SK-MEL-5 (cell line): ENCODE measurements around the gene SCNN1B. TPM values are rescaled to one million over a fixed set of nuclear protein-coding genes. Genes with fewer than 3 reads are reported as not detected.
A peak's percentile ranks its signal among the peaks of the same experiment; 100 is the strongest.

Source experiments
- DNase-seq: peaks from one replicate; pipeline ENCODE4 v3.0.0-alpha.2; 2016; ENCODE audit warnings: low read depth, low spot score
- in situ Hi-C: cut with HindIII; loops from 2 replicates; pipeline ENCODE4 v1.10.0; 2016; ENCODE audit warnings: low sequenced_read_pairs, high pct_unique_total_duplicates, low pct_unique_long_range_greater_than_20kb
- total RNA-seq: library from RNA; depleted of rRNA; stranded (reverse); fragments of >200 nt; shearing (Covaris generic); gene quantifications from 2 replicates; pipeline ENCODE4 v1.2.3, GENCODE V29; 2014; rRNA removed

Gene SCNN1B
- total RNA-seq, 1 experiment from 2014 or later, result not detected

DNA sequence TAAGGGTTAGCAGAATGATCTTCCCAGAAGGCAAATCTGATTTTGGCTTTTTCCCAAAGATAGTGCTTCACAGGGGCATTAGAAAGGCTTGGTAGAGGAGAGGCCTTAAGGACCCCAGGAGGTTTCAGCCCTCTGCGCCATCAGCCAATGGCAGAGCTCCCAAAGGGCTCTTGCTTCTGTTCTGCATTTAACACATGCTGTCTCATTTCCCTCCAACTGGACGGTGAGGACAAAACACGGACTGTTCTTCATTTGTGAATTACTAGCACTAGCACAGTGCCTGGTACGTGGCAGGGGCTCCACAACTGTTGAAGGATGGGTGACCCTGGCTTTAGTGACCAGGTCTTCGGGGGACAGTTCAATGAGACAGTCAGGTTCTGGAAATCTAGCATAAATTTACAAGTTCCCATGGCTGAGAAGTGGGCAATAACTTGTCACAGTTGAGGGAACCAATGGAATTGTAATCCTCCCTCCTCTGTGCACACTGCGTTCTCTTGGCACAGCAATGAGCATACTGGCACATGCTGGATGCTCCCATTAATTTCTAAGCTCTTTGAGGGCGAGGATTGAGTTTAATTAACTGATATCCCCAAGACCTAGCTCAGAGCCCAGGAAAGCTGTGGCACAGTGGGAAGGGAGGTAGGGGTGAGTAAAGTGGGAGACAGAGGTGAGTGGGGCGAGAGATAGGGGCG is 105.5 kb downstream of the SCNN1B start:
- no peak for DNase-seq
- in situ Hi-C loops, result no loop called here

DNA sequence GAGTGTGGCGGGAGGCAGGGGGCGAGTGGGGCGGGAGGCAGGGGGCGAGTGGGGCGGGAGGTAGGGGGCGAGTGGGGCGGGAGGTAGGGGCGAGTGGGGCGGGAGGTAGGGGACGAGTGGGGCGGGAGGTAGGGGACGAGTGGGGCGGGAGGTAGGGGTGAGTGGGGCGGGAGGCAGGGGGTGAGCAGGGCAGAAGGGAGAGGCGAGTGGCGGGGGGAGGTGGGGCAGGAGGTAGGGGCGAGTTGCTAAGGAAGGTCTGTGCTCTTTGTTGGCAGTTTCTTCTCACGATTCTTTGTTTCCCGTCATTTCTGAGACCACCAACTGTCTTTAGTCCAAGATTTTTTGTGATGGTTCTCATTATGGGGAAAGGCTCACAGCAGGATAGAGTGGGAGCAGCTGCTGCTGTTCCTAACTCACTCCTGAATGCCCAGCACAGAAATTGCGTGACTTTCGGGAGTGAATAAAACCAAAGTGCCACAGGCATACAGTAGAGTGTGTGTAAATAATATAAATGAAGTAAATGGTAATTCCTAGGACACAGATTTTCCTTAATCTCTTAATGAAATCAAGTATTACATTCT is 106.2 kb downstream of the SCNN1B start:
- no peak for DNase-seq
- in situ Hi-C loops, result no loop called here

DNA sequence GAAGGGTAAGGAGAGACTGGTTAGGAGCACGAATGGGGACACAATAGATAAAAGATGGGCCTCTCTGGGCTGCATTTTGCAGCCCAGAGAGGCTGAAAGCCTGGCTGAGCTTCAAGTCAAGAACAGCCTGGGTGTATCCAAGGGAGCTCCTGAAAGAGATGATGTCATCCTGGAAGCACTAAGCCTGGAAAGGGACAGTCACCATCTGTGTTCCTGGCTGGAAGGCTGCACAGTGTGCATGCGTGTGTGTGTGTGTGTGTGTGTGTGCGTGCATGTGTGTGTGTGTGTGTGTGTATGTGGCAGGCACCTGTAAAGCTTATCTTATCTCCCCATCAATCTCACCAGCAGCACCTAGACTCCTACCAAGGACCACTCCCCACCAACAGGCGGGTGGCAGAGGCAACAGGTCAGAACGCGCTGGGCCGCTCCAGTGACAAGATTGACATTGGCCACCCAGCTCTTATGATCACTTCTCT is 106.8 kb downstream of the SCNN1B start:
- in situ Hi-C loops, result no loop called here
- DNase-seq, result no peak

DNA sequence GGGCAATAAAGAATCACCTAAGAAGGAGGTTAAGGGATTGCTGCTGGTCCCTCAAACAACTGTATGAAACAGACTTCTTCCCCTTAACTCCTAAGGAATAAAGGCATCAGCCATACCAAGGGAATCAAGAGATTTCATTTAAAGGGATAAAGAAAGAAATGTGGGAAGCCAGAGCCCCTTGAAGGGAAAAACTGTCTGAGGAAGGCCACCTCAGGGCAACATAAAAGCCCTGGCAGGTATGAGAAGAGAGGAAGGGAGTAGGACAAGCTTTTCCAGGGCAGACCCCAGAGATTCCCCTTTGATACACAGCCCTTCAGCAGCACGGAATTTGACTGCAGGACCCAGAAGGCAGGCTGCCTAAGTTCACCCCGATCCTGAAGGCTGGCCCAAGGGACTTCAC is 107.4 kb downstream of the SCNN1B start:
- DNase-seq, result no peak
- in situ Hi-C loops, result no loop called here

DNA sequence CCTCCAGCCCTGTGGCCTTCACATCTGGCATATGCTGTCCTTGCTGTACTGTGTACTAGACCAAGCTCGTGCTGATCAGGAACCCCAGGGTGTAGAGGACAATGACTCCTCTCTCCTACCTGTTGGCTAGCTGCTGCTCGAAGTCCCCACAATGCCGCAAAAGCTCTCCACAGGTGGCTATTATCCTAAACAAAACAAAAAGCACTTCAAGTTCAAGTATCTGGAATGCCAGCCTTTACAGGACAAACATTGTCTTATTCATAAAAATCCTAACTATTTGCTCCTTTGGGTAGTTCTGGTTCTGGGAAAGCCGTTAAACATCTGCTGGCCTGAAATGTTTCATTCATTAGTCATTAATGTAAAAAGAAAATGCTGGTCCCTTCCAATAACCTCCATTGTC is 108.1 kb downstream of the SCNN1B start:
- DNase-seq, result no peak
- in situ Hi-C loops, result no loop called here

- no peak for DNase-seq
- in situ Hi-C loops, result no loop called here
Observed at GRCh38 chr16:23414731-23415130, 112.6 kb downstream of the SCNN1B start.

GRCh38 chr16:23416816-23417215 is 114.7 kb downstream of the SCNN1B start:
- no peak for DNase-seq
- in situ Hi-C loops, result no loop called here

- no peak for DNase-seq
- in situ Hi-C loops, result no loop called here
Observed at GRCh38 chr16:23420011-23420410, 117.9 kb downstream of the SCNN1B start.

DNA sequence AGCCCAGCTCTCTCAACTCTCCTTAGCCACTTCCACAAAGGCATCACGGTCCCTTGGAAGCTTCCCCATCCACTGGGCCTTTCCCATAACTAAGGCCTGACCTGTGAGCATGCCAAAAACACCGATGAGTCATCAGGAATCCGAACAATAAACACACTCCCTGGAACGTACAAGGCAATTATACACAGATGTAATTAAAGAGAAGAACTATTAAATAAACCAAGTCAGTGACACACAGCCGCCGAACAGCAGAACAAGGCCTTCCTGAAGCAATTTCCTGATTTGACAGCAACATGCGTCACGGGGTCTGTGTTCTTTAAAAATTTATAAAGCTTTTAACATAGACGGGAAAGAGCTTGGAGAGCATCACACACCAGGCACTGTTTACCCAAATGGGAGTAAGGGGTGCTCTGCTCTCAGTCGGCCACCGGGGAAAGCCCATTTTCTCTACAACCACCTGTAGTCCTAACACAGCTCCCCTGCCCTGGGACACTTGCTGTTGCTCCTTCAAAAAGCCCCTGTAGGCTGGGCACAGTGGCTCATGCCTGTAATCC is 121.5 kb downstream of the SCNN1B start:
- in situ Hi-C loops, result no loop called here
- peak; percentile 6 for DNase-seq

DNA sequence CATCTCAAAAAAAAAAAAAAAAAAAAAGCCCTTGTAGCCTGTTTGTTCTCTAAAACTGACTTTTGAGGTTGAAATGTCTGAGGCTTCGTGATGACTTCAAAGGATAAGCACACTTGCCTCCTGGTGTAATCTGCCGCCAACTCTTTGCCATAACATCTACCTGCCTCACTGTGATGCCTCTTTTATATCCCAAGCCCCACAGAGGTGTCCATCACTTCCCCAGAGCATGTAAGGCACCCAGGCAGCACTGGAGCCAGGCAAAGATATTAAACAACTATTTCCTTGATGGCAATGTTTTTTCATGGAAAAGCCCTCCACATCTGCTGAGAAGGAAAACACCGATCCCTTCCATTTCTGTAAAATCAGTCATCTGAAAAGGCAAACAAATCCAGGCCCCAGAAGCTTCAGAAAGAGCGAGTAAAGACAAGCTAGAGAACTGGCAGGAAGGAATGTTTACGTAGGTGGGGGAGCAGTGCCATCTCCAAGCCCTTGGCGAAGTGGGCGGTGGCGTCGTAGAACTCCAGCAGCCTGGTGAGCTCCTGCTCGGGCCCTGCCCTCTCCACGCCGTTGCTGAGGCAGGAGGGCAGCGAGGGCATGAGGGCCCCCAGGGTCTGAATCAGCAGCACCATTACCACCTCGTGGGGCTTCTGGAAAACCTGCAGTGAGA is 122.3 kb downstream of the SCNN1B start:
- in situ Hi-C loops, result no loop called here
- DNase-seq, result no peak

GRCh38 chr16:23428351-23428750 is 126.2 kb downstream of the SCNN1B start:
- in situ Hi-C loops, result no loop called here
- DNase-seq, result no peak

Other genes starting within 250 kb of the SCNN1B start
- 3.3 and 4.7 TPM in 2 replicates for gene USP31, start 152.8 kb upstream of the SCNN1B start, total RNA-seq
- not detected in 2 replicates for gene SCNN1G, start 119.6 kb upstream of the SCNN1B start, total RNA-seq
- 15.1 and 16.7 TPM in 2 replicates for gene COG7, start 150.9 kb downstream of the SCNN1B start, total RNA-seq
- gene GGA2, start 208.2 kb downstream of the SCNN1B start, total RNA-seq, result 43.6 and 58.0 TPM in 2 replicates